NCI-H2171 (cell line): ENCODE measurements around the gene FFAR3.
"Not testable (repeated sequence)": the region's sequence is repeated elsewhere in the genome, so short reads cannot be mapped to it uniquely, and the experiment has no call there.

ENCODE experiments used
- DNase-seq: peaks from one replicate; lab custom pipeline; 2025; lab: John Stamatoyannopoulos, UW

FFAR3 gene

DNA sequence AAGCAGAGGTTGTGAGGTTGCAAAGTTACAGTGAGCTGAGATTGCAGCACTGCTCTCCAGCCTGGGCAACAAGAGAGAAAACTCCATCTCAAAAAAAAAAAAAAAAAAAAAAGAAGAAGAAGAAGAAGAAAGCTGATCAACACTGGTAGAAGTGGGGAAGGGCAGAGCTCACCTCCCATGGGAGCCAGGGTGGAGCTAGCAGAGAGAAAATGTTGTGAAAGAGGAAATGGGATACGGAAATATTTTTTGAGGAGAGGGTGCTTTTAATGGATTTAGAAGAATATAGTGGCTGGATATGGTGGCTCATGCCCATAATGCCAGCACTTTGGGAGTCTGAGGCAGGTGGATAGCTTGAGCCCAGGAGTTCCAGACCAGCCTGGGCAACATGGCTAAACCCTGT lies 19.4 kb downstream of the FFAR3 start:
- no peak for DNase-seq

DNA sequence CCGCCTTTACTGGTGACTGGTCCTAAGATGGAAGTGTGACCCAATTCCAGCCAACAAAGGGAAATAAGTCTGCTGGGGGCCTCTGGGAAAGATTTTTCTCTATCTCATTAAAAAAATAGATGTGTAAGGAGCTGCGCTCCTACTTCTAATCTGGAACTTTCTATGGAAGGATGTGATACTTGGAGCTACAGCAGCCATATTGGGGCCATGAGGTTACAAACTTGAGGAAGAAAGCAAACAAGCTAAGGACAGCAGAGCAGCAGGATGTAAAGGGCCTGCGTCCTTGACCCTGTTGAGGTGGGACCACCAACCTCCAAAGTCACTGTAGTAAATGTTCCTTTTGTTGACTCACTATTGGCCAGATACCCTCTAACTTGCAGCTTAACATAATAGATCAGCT lies 20.1 kb downstream of the FFAR3 start:
- DNase-seq = no peak

DNA sequence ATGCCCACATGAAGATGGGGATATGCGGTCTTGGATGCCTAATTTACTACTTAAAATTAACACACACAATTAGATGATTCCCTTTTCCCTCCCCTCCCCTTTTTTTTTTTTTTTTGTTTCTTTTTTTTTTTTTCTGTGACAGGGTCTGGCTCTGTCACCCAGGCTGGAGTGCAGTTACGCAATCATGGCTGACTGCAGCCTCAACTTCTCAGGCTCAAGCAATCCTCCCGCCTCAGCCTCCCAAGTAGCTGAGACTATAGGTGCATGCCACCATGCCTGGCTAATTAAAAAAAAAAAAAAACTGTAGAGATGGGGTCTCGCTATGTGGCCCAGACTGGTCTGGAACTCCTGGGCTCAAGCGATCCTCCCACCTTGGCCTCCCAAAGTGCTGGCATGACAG lies 21.3 kb downstream of the FFAR3 start:
- not testable (repeated sequence) for DNase-seq

DNA sequence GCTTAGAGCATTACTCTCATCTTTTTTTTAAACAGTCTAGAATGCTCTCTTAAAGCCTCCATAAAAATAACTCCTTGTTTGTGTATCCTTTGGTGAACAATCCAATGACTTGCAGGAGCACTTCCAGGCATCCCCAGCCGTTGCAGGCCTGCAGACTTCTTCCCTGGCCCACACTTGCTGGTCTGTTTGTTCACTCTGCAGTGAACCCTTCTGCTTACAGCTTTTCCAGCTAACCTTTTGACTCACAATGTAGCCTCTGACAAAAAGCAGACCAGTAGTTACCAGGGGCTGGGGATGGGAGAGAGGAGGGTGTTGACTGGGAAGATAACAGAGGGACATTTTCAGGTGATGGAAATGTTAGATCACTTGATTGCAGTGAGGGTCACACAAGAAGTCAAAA lies 21.7 kb downstream of the FFAR3 start:
- DNase-seq = no peak

DNA sequence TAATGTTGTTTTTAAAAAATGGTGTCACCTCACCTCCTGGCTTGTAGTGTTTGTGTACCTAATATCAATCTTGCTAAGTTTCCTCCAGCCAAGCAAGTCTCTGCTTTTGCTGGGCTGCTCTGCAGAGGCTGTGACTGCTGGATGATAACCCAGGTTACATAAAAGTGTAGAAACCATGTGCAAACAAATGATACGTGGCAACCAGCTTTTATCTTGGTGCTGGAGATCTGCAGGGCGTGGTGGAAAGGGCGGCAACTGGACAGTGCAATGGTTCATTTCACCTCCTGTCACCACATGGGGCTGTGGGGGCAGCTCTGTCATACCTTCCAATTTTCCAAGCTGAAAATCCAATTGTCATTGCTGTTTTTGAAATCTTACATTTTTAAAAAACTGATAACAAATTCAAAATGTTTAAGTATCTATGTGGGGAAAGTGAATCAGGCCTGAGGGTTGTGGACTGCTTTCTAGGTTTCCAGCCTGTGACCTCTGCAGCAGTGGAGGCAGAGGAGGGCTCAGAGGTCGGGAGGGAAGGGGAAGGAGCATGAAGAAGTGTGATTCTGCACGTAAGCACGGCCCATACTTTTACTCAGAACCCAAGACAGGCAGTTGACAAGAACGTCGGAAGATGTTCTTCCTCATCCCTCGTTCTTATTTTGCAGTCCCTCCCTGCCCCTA lies 22.3 kb downstream of the FFAR3 start:
- no peak for DNase-seq

DNA sequence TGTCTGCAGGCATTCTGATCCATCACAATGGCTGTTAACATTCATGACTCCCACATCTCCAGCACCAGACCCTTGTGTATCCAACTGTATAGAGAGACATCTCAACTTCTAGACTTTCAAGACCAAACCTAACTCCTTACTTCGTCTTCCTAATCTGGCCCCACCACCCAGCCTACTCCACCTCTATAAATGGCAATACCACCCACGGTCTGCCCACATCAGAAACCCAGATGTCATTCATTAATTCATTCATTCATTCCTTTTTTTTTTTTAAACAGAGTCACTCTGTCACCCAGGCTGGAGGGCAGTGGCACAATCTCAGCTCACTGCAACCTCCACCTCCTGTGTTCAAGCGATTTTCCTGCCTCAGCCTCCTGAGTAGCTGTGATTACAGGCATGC lies 23.1 kb downstream of the FFAR3 start:
- DNase-seq = no peak

DNA sequence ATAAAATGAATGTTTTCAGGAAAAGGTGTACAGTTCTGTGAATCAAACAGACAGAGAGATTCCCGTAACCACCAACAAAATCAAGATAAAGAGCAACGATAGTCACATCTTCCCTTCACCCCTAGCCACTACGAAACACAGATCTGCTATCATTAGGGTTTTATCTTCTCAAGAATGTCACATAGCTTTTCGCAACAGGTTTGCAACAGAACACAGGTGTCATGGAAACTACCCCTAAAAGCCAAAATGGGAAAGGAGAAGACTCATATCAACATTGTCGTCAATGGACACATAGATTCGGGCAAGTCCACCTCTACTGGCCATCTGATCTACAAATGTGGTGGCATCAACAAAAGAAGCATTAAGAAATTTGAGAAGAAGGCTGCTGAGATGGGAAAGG lies 23.7 kb downstream of the FFAR3 start:
- DNase-seq = no peak

DNA sequence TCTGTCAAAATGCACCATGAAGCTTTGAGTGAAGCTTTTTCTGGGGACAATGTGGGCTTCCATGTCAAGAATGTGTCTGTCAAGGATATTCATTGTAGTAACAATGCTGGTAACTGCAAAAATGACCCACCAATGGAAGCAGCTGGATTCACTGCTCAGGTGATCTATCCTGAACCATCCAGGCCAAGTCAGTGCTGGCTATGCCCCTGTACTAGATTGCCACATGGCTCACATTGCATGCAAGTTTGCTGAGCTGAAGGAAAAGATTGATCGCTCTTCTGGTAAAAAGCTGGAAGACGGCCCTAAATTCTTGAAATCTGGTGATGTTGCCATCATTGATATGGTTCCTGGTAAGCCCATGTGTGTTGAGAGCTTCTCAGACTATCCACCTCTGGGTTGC lies 25.3 kb downstream of the FFAR3 start:
- no peak for DNase-seq

DNA sequence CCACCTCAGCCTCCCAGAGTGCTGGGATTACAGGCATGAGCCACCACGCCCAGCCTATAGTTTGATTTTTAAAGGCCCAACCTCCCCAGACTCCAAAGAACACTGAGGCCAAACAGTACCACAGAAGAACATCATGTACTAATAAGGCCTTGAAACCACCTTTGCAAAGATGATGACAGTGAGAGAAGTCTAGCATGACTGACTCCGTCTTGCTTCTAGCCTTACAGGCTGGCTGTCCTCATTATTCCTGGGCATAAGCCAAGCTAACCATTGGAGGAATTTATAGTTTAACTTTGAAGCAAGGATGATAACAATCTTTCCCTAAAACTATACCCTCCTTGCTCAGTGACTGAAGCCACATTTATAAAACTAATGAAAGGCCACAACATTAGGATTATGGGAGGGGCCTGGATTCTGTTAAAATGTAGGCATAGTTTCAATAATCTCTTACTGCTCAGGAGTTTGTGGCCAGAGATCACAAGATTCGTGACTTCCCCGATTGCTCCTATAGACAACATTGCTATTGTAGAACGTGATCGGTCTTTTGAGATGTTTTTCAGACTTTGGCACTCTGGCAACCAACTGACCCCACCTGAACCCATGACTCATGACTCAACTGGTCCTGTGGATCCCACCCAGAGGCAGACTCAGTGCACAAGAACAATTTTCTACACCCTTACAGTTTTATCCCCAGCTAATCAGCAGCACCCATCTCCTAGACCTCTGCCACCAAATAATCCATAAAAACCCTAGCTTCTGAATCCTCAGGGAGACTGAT lies 30.2 kb downstream of the FFAR3 start:
- no peak for DNase-seq

DNA sequence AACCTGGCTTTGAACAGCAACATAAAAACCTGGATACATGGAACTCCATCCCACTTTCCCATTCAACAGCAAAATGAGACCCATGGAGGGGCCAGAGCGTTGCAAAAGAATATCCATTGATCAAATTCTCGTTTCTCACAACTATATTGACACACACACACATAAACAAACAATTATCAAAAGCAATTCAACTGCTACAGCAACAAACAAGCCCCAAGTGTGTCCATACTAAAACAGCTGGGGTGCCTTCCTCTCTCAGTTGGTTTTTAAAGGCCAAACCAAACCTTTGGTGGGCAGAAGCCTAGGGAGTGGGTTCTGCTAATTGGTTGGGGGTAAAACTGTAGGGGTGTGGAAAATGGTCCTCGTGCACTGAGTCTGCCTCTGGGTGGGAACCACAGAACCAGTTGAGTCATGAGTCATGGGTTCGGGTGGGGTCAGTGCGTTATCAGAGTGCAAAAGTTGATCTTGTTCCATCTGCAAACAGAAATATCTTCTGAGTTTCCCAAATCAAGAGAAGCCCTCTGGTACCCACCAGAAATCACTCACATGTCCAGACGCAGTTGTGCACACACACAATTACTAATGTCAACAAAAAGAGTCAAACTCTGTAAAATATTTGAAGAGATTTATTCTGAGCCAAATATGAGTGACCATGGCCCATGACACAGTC lies 31.1 kb downstream of the FFAR3 start:
- DNase-seq = no peak

DNA sequence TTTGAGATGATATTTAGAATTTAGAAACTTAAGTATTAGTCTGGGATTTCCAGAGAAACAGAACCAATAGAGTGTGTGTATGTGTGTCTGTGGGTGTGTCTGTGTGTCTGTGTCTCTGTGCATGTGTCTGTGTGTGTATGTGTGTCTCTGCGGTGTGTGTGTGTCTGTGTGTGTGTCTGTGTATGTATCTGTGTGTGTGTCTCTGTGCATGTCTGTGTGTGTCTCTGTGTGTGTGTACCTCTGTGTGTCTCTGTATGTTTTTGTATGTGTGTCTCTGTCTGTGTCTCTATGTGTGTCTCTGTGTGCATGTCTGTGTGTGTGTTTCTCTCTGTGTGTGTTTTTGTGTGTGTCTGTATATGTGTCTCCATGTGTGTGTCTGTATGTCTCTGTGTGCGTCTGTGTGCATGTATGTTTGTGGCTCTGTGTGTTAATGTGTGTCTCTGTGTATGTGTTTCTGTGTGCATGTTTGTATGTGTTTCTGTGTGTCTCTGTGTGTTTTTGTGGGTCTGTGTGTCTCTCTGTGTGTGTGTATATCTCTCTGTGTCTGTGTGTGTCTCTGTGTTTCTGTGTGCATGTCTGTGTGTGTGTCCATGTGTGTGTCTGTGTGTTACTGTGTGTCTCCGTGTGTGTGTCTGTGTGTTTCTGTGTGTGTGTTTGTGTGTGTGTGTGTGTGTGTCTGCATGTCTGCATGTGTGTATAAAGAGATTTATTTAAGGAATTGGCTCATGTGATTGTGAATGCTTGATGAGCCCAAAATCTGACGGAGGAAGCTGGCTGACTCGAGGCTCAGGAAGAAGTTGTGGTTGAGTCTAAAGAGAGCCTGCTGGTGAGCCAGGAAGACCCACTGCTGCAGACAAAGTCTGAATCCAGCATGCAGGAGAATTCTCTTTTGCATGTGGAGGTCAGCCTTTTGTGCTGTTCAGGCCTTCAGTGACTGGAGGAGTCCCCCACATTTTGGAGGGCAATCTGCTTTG lies 34.8 kb downstream of the FFAR3 start:
- DNase-seq = no peak

DNA sequence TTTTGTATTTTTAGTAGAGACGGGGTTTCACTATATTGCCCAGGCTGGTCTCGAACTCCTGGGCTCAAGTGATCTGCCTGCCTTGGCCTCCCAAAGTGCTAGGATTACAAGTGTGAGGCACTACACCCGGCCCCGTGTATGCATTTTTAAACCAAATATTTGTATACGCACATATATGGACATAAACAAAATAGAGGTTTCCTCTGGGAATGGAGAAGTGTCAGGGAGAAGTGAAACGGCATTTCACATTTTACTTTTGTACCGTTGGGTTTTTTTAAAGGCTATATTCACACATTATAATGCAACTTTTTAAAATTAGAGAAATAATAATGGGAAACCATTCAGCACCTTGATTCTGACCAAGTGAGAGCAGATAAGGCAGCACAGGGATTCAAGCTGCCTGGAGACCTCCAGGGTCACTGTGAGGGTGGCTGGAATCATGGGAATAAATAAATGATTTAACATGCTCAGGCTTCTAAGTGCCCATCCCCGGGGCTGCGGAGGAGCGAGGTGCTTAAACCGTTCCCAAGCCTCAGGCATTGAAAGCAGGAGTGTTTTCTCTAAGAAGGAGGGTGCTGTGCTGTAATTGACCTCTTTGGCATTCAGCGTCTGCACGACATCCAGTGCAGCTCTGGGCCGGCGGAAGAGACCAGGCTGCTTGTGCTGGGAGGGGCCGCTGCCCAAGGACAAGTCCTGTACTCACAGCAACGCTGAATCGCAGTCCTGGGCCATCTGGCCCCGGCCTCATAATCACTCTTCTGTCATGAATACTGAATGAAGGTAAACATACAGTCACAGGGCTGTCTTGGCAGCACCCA lies 37.3 kb downstream of the FFAR3 start:
- no peak for DNase-seq

DNA sequence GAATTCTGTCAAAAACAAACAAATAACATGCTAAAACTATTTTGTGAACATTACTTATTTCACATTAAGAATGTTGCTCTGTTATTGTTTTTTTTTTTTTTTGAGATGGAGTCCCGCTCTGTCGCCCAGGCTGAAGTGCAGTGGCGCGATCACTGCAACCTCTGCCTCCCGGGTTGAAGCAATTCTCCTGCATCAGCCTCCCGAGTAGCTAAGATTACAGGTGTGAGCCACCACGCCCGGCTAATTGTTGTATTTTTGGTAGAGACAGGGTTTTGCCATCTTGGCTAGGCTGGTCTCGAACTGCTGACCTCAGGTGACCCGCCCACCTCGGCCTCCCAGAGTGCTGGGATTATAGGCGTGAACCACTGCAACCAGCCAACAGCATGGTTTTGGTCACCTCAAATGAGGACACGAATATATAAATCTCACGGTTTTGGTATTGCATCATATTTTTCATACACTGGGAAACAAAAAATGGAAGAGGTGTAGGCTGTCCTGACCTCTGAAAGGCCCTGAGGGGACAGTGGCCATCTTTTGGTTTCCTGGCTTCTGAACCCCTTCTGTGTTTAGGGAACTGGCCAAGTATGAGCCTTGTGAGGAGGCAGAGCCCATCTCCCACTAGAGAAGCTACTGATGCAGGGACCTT lies 38.1 kb downstream of the FFAR3 start:
- DNase-seq = no peak

DNA sequence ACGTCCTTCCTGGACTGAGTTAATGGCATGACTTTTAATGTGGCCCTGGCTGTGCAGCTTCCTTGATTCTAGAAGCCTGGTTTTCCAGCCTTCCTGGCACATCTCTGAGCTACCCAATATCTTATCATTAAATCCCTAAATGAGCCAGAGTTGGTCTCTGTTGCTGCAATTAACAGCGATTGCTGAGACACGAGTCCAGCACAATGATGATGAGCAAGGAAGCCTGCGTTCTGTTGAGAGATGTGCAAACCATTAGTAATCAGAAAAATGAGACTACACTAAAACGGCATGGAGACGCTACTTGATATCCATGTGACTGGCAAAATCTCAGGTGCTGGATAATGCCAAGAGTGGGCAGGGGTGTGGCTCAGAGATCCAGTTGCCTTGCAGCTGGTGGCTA lies 38.8 kb downstream of the FFAR3 start:
- DNase-seq = no peak

DNA sequence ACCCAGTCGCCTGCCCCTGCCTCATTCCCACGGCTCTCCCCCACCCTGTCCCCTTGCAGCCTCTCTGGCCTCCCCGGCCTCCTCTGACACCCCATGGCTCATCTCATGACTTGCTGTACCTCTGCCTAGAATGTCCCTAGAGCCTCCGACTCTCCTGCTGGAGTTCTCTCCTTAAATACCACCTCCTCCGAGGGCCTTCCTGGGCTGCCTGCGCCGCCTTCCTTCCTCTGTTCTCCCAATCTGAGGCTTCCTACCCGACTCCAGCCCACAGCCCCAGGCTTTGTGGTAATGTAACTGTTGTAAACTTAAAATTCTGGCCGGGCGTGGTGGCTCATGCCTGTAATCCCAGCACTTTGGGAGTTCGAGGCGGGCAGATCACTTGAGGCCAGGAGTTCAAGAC lies 40.3 kb downstream of the FFAR3 start:
- no peak for DNase-seq

DNA sequence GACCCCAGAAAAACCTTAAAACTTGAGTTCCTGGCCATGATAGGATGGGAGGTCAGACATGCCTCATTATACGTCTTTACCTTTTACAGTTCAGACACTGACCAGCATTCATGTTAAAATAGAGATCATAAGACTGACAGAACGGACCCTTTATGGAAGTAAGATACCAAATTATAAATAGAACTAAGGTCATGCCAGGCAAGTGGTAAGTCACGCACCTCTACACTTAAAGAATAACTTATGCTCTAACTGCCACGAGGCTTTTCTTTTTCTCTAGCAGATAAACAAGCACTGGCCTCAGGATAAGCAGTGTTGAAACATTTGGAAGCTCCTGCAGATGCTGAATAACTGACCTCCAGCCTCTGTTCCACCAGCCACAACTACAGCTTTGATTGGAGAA lies 41.0 kb downstream of the FFAR3 start:
- DNase-seq = no peak

DNA sequence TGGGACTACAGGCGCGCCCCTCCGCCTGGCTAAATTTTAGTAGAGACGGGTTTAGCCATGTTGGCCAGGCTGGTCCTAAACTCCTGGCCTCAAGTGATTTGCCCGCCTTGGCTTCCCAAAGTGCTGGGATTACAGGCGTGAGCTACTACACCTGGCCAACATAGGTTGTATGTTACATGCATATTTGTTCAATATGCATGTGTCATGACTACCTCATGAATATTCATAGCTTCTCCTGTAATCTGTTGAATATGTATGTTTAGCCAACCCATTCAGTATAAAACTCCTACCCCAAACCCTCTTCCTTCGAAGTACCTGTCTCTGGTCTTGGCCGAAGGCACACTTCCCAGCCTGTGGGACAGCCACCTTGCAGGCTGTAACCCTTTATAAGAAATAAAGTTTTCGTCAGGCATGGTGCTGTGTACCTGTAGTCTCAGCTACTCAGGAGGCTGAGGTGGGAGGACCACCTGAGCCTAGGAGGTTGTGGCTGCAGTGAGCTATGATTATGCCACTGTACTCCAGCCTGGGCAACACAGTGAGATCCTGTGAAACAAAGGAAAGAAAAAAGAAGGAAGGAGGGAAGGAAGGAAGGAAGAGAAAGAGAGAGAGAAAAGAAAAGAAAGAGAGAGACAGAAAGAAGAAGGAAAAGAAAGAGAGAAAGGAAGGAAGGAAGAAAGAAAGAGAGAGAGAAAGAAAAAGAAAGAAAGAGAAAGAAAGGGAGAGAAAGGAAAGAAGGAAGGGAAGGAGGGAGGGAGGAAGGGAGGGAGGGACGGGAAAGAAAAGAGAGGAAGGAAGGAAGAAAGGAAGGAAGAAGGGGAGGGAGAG lies 41.9 kb downstream of the FFAR3 start:
- no peak for DNase-seq

DNA sequence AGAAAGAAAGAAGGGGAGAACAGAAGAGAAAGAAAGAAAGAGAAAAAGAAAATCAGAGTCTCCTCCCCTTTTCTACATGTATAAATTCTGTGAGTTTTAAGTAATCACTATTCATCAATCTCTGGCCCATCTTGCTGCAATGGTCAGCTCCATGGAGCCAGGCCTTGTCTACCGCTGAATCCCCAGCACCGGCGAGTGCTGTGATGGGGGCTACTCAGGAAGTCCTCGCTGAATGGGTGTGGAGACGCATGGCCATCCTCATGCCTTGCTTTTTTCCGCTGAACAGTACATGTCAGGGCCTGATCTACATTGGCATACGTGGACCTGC lies 42.5 kb downstream of the FFAR3 start:
- DNase-seq = no peak

DNA sequence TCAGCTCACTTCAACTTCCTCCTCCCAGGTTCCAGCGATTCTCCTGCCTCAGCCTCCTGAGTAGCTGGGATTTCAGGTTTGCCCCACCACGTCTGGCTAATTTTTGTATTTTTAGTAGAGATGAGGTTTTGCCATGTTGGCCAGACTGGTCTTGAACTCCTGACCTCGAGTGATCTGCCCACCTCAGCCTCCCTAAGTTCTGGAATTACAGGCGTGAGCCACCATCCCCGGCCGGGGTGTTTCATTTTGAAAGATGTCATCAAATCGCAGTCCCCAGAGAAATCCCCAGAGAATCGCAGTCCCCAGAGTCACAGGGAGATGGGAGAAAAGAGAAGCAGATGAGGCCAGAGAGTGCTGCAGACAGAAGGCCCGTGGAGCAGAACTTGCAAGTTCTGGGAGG lies 43.2 kb downstream of the FFAR3 start:
- not testable (repeated sequence) for DNase-seq
